IMR-90 (cell line): ENCODE results near the gene FYCO1.

Experiments
- CHD1 ChIP-seq: IDR thresholded peaks from 2 replicates; pipeline ENCODE4 v1.6.1; 2012; ENCODE audit warnings: low read depth, low read length, improper control_type of control experiment
- FOS ChIP-seq: fragments of 150-350 bp; IDR thresholded peaks from 2 replicates; pipeline ENCODE4 v1.6.1; 2016; ENCODE audit warnings: low read depth, low read length
- MAZ ChIP-seq: IDR thresholded peaks from 2 replicates; pipeline ENCODE4 v1.6.1; 2012; ENCODE audit warnings: low read depth, mild to moderate bottlenecking, low read length, improper control_type of control experiment, moderate library complexity, borderline replicate concordance
- POLR2A ChIP-seq: IDR thresholded peaks from 2 replicates; pipeline ENCODE4 v1.6.1; 2012; ENCODE audit warnings: mild to moderate bottlenecking, low read depth, low read length
- USF2 ChIP-seq: fragments of 150-350 bp; IDR thresholded peaks from 2 replicates; pipeline ENCODE4 v1.6.1; 2017; ENCODE audit warnings: mild to moderate bottlenecking, antibody characterized with exemption, low read length, low read depth
- TF ChIP-seq, protein P1 (sequence below): conservative IDR thresholded peaks from 2 replicates; pipeline ENCODE4 v1.5.1; 2012; ENCODE audit warnings: mild to moderate bottlenecking, low read depth, low read length, improper control_type of control experiment

DNA sequence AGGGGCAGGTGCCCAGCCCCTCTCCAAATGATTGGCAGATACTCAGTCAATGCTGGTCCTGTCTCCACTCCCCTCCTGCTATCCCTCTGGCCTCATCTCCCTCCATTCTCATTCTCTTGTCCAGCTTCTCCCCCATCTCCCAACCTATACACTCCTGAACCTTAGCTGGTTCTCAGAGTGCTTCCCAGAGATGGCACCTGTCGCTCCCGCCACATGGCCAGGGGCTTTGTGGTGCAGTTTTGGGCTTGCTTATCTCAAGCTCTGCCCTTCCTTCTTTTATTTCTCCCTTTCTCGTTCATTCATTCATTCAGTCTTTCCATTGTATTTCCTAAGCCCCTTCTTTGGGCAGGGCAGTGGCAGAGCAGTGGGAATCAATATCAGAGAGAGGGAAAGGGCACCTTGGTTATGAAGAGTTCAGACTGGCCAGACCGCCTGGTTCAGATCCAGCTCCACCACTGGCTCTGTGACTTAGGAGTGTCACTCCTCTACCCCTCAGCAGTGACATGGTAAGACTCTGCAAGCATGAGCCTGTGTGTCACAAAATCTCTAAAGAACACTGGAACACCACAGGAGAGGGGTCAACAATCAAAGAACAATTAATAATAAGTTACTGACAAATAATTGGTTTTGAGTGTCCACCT, 72.6 kb downstream of the FYCO1 start:
- TF ChIP-seq, protein P1, sequence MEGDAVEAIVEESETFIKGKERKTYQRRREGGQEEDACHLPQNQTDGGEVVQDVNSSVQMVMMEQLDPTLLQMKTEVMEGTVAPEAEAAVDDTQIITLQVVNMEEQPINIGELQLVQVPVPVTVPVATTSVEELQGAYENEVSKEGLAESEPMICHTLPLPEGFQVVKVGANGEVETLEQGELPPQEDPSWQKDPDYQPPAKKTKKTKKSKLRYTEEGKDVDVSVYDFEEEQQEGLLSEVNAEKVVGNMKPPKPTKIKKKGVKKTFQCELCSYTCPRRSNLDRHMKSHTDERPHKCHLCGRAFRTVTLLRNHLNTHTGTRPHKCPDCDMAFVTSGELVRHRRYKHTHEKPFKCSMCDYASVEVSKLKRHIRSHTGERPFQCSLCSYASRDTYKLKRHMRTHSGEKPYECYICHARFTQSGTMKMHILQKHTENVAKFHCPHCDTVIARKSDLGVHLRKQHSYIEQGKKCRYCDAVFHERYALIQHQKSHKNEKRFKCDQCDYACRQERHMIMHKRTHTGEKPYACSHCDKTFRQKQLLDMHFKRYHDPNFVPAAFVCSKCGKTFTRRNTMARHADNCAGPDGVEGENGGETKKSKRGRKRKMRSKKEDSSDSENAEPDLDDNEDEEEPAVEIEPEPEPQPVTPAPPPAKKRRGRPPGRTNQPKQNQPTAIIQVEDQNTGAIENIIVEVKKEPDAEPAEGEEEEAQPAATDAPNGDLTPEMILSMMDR: no peak
- TF ChIP-seq POLR2A: no peak
- TF ChIP-seq USF2: no peak
- no peak for TF ChIP-seq CHD1
- no peak for TF ChIP-seq MAZ
- no peak for TF ChIP-seq FOS
